GM18907 (cell line): ENCODE results near the gene PCDHGA7.
"Not testable (repeated sequence)": the region's sequence is repeated elsewhere in the genome, so short reads cannot be mapped to it uniquely, and the experiment has no call there.

Experiments used
- ATAC-seq: cut with Tn5 transposase; IDR thresholded peaks from one replicate; pipeline ENCODE4 v1.9.1; 2021; ENCODE audit warnings: mild to moderate bottlenecking, moderate library complexity; ENCODE audit not compliant: unreplicated experiment

The PCDHGA7 gene

DNA sequence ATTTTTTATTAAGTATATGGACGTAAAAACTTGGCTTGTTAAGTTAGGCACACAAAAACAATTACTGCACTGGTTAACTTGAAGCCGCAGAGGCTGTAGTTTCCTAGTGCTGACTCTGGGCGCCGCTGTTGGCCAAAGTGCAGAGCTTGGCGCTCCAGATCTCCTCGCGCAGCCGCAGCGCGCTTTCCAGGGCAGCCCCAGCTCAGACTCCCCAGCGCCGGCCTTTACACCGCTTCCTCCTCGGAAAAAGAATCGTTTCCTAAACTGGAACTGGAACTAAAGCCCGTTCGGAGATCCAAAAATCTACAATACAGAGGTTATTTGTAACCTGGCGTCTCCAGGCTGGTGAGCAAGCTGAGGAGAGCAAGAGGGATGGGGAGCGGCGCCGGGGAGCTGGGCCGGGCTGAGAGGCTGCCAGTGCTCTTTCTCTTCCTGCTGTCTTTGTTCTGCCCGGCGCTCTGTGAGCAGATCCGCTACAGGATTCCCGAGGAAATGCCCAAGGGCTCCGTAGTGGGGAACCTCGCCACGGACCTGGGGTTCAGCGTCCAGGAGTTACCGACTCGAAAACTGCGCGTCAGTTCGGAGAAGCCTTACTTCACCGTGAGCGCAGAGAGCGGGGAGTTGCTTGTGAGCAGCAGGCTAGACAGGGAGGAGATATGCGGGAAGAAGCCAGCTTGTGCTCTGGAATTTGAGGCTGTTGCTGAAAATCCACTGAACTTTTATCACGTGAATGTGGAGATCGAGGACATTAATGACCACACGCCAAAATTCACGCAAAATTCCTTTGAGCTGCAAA is 15.4 kb downstream of the PCDHGA7 start, which contains the start of gene PCDHGB5:
PCDHGB5 (plus strand) TSS at position 192 of the 796 bp plus-strand sequence; CDS start at position 373, 181 bp downstream.
- peak; percentile 58 for ATAC-seq

DNA sequence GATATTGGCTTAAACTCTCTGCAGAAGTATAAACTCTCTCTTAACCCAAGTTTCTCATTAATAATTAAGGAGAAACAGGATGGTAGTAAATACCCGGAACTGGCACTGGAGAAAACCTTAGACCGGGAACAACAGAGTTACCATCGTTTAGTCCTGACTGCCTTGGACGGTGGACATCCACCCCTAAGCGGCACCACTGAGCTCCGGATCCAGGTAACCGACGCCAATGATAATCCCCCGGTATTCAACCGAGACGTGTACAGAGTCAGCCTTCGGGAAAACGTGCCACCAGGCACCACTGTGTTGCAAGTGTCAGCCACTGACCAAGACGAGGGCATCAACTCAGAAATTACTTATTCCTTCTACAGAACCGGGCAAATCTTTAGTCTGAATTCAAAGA is 16.1 kb downstream of the PCDHGA7 start:
- no peak for ATAC-seq

DNA sequence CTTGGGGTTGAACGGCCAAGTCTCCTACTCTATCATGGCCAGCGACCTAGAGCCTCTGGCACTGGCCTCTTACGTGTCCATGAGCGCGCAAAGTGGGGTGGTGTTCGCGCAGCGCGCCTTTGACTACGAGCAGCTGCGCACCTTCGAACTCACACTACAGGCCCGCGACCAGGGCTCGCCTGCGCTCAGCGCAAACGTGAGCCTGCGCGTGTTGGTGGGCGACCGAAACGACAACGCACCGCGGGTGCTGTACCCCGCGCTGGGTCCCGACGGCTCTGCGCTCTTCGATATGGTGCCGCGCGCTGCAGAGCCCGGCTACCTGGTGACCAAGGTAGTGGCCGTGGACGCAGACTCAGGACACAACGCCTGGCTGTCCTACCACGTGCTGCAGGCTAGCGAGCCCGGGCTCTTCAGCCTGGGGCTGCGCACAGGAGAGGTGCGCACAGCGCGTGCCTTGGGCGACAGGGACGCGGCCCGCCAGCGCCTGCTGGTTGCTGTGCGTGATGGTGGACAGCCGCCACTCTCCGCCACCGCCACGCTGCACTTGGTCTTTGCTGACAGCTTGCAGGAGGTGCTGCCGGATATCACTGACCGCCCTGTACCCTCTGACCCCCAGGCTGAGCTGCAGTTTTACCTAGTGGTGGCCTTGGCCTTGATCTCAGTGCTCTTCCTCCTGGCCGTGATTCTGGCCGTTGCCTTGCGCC is 17.2 kb downstream of the PCDHGA7 start:
- no peak for ATAC-seq

GRCh38 chr5:141402553-141403243 is 20.2 kb downstream of the PCDHGA7 start, which contains the start of gene PCDHGA9:
TSS of gene PCDHGA9 (plus strand) at chr5:141402778. CDS start at chr5:141402953, 175 bp downstream.
- no peak for ATAC-seq

GRCh38 chr5:141403387-141403786 is 20.8 kb downstream of the PCDHGA7 start:
- no peak for ATAC-seq

DNA sequence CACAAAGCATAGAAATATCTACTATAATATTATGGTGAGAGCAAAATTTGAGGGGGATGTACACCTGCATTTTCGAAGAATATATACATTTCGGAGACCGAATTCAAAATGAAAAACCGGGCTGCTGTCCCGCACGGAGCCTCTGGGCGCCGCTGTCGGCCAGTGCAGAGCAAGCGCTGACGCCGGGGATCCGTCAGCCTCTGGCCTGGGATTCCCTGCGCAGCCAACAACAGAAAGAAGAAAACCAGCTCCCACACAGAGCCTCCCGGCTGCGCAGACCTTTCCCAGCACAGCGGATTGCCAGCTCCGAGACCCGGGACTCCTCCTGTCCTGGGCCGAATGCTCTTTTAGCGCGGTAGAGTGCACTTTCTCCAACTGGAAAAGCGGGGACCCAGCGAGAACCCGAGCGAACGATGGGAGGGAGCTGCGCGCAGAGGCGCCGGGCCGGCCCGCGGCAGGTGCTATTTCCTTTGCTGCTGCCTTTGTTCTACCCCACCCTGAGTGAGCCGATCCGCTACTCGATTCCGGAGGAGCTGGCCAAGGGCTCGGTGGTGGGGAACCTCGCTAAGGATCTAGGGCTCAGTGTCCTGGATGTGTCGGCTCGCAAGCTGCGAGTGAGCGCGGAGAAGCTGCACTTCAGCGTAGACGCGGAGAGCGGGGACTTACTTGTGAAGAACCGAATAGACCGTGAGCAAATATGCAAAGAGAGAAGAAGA is 25.4 kb downstream of the PCDHGA7 start, which contains the start of gene PCDHGB6:
PCDHGB6 (plus strand) TSS at position 232 of the 716 bp plus-strand sequence; CDS start at position 414, 182 bp downstream.
- ATAC-seq, result peak; percentile 67

- ATAC-seq, result no peak
Observed at GRCh38 chr5:141409598-141410306, 27.2 kb downstream of the PCDHGA7 start.

- ATAC-seq, result no peak
Observed at GRCh38 chr5:141411575-141411974, 29.0 kb downstream of the PCDHGA7 start.

DNA sequence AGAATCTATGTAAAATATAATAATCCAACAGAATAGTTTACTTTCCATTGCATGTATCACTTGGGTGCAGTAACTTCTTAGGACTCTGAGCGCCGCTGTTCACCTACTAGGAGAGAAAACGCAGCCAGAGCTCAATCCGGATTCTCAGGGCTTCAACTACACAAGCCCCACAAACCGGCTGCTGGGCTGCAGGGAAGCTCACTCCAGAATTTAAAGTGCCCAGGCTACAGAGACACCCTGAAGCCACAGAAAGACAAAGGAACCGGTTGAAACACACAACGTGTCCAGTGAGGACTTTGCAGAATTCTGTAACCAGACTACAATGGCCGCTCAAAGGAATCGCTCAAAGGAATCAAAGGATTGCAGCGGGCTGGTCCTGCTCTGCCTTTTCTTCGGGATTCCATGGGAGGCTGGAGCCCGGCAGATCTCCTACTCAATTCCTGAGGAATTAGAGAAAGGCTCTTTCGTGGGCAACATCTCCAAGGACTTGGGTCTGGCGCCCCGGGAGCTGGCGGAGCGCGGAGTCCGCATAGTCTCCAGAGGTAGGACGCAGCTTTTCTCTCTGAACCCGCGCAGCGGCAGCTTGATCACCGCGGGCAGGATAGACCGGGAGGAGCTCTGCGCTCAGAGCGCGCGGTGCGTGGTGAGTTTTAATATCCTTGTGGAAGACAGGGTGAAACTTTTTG is 30.5 kb downstream of the PCDHGA7 start, which contains the start of gene PCDHGA10:
PCDHGA10 (plus strand) TSS at position 134 of the 686 bp plus-strand sequence; CDS start at position 323, 189 bp downstream.
- peak; percentile 83 for ATAC-seq

DNA sequence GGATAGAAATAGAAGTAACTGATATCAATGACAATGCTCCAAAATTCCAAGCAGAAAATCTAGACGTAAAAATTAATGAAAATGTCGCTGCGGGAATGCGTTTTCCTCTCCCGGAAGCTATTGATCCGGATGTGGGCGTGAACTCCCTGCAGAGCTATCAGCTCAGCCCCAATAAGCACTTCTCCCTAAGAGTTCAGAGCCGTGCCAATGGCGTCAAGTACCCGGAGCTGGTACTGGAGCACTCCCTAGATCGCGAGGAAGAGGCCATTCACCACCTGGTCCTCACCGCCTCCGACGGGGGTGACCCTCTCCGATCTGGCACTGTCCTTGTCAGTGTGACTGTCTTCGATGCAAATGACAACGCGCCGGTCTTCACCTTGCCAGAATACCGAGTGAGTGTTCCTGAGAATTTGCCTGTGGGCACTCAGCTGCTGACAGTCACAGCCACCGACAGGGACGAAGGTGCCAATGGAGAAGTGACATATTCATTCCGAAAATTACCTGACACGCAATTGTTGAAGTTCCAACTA is 31.1 kb downstream of the PCDHGA7 start:
- ATAC-seq, result no peak

DNA sequence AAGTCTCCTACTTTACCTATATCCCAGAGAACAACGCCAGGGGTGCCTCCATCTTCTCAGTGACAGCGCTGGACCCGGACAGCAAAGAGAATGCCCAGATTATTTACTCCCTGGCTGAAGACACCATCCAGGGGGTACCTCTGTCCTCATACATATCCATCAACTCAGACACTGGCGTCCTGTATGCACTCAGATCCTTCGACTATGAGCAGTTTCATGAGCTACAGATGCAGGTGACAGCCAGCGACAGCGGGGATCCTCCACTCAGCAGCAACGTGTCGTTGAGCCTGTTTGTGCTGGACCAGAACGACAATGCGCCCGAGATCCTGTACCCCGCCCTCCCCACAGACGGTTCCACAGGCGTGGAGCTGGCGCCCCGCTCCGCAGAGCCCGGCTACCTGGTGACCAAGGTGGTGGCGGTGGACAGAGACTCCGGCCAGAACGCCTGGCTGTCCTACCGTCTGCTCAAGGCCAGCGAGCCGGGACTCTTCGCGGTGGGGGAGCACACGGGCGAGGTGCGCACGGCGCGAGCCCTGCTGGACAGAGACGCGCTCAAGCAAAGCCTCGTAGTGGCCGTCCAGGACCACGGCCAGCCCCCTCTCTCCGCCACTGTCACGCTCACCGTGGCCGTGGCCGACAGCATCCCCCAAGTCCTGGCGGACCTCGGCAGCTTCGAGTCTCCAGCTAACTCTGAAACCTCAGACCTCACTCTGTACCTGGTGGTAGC is 32.2 kb downstream of the PCDHGA7 start:
- ATAC-seq, result not testable (repeated sequence)

DNA sequence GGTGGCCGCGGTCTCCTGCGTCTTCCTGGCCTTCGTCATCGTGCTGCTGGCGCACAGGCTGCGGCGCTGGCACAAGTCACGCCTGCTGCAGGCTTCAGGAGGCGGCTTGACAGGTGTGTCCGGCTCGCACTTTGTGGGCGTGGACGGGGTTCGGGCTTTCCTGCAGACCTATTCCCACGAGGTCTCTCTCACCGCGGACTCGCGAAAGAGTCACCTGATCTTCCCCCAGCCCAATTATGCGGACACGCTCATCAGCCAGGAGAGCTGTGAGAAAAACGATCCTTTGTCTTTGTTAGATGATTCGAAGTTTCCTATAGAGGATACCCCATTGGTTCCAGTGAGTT is 32.7 kb downstream of the PCDHGA7 start:
- not testable (repeated sequence) for ATAC-seq

DNA sequence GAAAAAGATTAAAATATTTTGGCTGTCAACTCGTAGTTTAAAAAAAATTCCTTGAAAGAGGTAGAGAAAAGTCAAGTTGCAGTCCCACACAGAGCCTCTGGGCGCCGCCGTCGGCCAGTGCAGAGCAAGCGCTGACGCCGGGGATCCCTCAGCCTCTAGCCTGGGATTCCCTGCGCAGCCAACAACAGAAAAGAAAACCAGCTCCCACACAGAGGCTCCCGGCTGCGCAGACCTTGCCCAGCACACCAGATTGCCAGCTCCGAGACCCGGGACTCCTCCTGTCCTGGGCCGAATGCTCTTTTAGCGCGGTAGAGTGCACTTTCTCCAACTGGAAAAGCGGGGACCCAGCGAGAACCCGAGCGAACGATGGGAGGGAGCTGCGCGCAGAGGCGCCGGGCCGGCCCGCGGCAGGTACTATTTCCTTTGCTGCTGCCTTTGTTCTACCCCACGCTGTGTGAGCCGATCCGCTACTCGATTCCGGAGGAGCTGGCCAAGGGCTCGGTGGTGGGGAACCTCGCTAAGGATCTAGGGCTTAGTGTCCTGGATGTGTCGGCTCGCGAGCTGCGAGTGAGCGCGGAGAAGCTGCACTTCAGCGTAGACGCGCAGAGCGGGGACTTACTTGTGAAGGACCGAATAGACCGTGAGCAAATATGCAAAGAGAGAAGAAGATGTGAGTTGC is 35.1 kb downstream of the PCDHGA7 start, which contains the start of gene PCDHGB7:
PCDHGB7 (plus strand) TSS at position 184 of the 679 bp plus-strand sequence; CDS start at position 367, 183 bp downstream.
- ATAC-seq, result peak; percentile 79

DNA sequence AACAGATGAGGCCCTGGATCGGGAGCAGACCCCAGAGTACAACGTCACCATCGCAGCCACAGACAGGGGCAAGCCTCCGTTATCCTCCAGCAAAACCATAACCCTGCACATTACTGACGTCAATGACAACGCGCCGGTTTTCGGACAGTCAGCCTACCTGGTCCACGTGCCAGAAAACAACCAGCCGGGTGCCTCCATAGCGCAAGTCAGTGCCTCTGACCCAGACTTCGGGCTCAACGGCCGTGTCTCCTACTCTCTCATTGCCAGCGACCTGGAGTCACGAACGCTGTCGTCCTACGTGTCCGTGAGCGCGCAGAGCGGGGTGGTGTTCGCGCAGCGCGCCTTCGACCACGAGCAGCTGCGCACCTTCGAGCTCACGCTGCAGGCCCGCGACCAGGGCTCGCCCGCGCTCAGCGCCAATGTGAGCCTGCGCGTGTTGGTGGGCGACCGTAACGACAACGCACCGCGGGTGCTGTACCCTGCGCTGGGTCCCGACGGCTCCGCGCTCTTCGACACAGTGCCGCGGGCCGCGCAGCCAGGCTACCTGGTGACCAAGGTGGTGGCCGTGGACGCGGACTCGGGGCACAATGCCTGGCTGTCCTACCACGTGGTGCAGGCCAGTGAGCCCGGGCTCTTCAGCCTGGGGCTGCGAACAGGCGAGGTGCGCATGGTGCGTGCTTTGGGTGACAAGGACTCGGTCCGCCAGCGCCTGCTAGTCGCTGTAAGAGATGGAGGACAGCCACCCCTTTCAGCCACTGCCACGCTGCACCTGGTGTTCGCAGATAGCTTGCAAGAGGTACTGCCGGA is 36.7 kb downstream of the PCDHGA7 start:
- ATAC-seq, result no peak

DNA sequence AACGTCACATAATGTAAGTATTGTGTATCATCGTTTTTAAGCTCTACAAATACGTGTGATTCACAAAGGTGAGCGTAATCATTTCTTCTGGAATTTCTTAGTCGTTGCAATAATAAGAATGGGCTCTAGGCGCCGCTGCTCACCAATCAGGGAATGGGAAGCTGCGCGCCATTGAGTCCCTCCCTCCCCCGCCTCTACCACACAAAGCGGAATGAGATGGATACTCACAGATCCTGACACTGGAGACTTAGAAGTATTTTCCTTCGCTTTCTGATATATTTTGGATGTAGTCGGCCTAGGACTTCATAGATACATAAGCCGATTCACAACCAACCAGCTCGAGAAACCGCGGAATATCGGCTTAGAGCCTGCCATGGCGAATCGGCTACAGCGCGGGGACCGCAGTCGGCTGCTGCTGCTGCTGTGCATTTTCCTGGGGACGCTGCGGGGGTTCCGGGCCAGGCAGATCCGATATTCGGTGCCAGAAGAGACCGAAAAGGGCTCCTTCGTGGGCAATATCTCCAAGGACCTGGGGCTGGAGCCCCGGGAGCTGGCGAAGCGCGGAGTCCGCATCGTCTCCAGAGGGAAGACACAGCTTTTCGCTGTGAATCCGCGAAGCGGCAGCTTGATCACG is 38.4 kb downstream of the PCDHGA7 start, which contains the start of gene PCDHGA11:
PCDHGA11 (plus strand) TSS at position 197 of the 634 bp plus-strand sequence; CDS start at position 374, 177 bp downstream.
- ATAC-seq, result peak; percentile 52

DNA sequence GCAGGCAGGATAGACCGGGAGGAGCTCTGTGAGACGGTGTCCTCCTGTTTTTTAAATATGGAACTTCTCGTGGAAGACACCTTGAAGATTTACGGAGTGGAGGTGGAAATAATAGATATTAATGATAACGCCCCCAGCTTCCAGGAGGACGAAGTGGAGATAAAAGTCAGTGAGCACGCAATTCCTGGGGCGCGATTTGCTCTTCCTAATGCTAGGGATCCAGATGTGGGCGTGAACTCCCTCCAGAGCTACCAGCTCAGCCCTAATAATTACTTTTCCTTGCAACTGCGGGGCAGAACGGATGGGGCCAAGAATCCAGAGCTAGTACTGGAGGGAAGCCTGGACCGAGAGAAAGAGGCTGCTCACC is 38.9 kb downstream of the PCDHGA7 start:
- ATAC-seq, result no peak
